Ramos (cell line): ENCODE measurements around the gene PRR16.

Experiments used
- in situ Hi-C: fragments of 300-500 bp; cut with MboI; formaldehyde crosslinking; loops from one replicate; pipeline ENCODE4 v1.14.3; 2022; ENCODE audit warnings: low sequenced_read_pairs; ENCODE audit not compliant: unreplicated experiment

The PRR16 gene

DNA sequence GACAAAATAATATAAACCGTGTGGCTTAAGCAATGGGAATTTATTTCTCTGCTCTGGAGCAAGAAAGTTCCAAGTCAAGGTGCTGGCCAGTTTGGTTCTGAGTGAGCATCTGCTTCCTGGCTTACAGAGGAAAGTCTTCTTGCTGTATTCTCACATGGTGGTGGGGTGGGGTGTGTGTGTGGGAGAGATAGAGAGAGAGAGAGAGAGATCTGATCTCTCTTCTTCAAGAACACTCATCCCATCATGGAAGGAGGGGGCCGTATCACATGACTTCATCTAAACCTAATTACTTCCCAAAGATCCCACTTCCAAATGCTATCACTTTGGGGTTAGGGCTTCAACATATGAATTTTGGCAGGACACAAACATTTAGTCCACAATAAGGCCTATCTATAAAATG is 91.2 kb downstream of the PRR16 start:
- in situ Hi-C loops, result no loop called here

DNA sequence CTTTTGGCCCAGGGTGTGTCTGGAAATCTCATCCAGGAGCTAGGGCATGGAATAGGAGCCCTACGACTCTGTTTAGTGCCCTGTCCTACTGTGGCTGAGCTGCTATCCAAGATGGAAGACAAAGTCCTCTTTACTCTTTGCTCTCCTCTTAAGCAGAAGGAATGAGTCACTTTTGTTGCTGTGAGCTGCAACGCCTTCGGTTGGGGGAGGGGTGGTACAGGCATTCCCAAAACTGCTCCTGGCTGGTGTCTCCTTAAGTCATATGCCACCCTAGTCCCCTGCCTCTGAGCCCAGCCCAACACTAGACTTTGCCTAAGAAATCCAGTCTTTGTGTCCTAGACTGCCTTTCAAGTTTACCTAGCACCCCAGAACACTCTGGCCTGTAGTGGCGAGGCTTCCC is 99.9 kb downstream of the PRR16 start:
- in situ Hi-C loops, result no loop called here

DNA sequence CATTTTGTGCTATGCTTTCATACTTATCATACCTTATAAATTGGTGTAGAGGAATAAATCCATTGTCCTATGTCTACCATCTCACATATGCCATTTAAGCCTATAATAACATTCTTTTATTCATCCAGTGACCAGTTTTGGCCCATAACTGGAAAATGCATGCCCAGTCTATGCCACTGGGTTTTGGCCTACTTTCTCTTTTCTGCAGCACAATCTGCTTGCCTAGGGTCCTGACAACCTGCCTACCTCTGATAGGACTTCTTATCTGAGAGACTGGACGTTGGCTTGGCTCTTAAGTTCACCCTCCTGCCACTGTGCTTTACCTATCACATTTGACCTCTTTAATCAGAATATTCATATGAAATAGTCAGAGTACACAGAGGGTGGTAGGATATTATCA is 103.0 kb downstream of the PRR16 start:
- in situ Hi-C loops, result no loop called here

DNA sequence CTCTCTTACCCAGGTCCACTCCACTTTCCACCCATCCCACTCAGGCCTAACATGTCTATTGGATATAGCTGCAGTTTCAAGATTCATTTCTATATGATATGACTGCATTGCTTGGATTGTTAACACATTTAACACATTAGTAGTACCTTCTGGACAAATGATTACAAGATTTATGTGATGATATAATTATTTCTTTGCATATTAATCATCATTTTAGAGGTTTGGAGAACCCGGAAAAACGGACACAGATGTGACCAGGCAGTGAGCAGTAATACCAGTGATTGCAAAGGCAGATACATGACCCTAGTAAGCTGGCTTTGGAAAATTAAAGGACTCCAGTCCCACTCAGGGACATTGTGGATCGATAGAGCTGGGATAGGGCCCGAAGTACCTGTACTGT is 103.8 kb downstream of the PRR16 start:
- in situ Hi-C loops, result no loop called here

DNA sequence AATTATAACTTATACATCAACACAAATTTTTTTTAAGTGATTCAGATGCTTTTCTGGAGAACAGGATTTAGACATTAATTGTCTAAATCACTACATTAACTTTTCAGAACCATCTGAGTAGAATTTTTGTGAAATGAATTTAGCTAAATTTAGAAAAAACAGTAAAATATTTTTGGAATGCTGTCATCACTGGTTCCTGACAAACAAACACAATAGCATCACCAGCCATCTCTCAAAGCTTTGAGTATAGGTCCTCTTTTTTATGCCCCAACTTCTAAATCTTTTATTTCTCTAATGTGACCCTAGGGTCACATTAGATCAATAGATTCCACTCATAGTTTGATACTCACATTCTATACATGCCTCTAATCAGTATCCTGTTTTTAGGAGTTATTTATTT is 104.6 kb downstream of the PRR16 start:
- in situ Hi-C loops, result no loop called here

DNA sequence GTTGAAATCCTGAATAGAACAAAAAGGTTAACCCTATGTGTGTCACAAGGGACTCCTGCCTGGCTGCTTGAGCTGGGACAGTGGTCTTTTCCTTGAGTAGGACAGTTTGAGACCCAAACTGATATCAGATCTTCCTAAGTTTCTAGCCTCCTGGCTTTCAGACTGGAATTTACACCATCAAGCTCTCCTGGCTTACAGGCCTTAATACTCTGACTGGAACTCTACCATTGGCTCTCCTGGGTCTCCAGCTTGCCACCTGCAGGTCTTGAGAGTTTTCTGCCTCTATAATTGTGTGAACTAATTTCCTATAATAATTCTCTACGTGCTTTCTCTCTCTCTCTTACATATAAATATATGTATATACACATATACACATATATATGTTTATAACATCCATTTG is 112.5 kb downstream of the PRR16 start:
- in situ Hi-C loops, result no loop called here

DNA sequence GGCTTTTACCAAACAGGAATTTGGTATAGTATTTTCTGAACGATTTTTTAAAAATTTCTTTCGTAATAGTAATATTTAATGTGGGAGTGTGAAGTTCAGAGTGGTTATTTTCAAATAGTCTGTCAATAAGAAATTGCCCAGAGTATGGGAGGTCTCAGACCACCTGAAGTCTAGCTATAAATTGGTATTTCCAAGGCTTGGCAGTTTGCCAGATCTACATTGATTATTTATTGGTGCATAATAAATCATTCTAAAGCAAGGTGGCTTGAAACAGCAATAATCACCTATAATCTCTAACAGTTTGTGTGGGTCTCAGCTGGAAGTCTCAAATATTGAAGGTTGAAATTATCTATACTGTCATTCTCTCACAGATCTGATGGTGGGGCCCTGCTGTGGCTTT is 118.5 kb downstream of the PRR16 start:
- in situ Hi-C loops, result no loop called here

DNA sequence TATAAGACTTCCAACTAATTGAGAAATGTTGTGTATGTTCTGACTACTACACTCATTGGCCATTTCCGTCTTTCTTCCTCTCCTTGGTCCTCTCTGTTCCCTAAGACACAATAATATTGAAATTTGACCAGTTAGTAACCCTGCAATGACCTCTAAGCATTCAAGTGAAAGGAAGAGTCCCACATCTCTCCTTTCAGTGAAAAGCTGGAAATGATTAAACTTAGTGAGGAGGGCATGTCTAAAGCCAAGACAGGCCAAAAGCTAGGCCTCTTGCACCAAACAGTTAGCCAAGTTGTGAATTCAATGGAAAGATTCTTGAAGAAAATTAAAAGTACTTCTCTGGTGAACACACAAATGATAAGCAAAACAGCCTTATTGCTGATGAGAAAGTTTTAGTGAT is 122.5 kb downstream of the PRR16 start:
- in situ Hi-C loops, result no loop called here

DNA sequence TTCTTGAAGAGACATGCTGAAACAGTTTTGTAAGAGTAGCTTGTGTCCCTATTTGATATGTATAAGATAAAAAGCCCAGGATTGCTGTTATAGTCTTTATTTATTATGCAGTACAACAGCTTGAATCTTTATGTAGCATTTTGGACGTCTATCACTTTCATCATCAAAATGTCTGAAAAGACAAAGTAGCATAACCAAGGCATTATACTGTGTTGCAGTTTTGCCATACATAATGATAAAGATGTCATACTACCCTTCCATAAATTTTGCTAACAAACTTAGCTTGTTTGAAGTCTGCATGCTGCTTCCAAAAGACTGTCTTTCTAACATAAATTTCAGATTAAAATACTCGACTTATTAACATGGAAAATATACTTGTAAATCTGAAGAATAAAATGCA is 127.8 kb downstream of the PRR16 start:
- in situ Hi-C loops, result no loop called here

DNA sequence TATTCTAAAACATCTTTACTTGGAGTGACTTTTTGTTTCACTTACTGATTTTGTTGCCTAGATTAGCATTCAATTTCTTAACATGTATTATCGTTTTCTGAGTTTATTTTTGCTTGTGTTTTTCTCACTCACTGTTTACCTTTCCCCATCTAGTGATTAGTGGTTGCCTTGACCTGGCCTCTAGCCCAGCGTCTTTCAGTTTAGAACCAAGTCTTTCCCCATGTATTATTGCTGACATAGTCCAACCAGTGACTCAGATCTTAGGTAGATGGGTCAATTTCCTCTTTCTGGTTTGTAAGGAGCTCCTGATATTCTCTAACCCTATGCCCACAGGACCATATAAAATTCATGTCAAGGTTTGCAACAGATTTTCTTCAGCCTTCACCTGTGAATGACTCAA is 135.5 kb downstream of the PRR16 start:
- in situ Hi-C loops, result no loop called here

DNA sequence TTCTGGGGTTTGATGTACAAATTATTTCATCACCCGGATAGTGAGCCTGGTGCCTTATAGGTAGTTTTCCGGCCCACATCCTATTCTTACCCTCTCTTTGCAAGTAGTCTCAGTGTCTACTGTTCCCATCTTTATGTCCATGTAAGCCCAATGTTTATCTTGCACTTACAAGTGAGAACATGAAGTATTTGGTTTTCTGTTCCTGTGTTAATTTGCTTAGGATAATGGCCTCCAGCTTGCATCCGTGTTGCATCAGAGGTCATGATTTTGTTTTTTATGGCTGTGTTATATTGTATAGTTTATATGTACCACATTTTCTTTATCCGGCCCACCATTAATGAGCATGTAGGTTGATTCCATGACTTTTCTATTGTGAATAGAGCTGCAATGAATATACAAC is 136.5 kb downstream of the PRR16 start:
- in situ Hi-C loops, result no loop called here

DNA sequence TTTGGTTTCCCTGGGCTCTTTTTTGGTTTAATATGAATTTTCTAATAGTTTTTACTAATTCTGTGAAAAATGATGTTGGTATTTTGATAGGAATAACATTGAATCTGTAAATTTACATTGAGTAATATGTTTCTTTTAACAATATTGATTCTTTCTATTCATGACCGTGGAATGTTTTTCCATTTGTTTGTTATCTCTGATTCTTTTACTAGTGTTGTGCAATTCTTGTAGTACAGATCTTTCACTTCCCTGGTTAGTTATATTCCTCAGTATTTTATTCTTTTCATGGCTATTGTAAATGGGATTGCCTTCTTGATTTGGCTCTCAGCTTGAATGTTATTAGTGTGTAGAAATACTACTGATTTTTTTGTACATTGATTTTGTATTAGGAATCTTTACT is 137.9 kb downstream of the PRR16 start:
- in situ Hi-C loops, result no loop called here

DNA sequence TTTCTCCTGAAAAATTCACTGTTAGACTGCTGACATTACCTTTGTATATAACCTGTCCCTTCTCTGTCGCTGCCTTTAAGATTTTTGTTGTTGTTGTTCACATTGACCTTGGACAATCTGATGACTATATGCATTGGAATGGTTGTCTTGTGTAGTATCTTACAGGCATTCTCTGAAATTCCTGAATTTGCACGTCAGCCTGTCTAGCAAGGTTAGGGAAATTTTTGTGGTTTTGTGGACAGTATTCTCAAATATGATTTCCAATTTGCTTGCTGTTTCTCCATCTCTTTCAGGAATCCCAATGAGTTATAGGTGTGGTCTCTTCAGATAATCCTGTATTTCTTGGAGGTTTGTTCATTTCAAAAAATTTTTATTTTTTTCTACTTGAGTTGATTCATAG is 140.8 kb downstream of the PRR16 start:
- in situ Hi-C loops, result no loop called here

DNA sequence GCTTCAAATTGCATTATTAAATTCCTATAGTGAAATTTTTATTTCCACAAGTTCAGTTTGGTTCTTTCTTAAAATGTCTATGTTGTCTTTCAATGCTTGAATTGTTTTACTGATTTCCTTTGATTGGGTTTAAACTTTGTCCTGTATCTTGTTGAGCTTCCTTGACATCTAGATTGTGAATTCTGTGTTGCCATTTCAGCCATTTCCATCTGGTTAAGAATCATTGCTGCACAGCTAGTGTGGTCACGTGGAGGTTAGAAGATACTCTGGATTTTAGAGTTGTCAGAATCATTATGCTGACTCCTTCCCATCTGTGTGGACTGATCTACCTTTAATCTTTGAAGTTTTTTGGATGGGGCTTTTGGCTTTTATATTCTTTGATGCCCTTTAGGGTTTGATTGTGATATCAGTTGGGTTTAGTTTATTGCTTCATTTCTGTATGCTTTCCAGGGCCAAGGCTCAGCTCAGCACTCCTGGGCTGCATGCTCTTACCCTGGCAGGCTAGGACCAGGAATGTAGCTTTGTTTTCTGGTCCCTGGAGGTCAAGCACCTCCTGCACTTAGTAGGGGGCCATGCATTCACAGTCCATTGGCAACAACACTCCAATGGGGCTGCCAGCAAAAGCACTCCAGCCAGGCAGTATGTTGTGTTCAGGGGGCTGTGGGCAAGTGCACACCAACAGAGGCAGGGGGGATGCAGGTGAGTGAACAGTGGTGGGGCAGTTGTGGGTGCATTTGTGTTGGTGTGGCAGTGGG is 141.4 kb downstream of the PRR16 start:
- in situ Hi-C loops, result no loop called here

DNA sequence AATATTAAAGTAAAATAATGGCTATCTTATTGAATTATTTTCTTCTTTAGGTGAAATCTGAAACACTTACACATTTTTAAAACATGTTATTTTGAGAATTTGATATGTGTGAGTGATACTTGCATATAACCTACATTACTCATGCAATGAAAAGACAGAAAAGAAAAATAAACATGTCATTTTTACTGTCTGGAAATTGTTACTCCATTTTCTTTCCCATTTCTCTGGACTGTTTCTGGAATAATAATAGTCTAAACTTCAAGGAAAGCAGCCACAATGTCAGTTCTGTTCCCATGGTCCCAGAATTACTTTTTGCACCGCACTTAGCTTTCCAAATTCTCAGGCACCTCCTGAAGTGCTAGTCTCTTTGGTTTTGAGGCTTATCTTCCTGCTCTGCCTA is 145.5 kb downstream of the PRR16 start:
- in situ Hi-C loops, result no loop called here

DNA sequence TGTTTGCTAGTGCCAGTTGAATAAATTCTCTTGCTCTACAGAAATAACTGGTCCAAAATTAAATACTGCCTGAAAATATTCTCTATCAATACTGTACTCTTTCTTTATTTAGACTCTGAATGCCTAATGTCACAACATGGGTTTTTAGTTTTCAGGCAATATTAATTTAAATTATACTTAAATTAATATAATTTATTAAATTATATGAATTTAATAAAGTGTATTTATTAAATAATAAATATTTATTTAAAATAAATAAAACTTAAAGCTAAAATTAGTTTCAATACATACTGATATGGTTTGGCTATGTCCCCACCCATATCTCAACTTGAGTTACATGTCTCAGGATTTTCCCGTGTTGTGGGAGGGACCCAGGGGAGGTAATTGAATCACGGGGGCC is 146.0 kb downstream of the PRR16 start:
- in situ Hi-C loops, result no loop called here

DNA sequence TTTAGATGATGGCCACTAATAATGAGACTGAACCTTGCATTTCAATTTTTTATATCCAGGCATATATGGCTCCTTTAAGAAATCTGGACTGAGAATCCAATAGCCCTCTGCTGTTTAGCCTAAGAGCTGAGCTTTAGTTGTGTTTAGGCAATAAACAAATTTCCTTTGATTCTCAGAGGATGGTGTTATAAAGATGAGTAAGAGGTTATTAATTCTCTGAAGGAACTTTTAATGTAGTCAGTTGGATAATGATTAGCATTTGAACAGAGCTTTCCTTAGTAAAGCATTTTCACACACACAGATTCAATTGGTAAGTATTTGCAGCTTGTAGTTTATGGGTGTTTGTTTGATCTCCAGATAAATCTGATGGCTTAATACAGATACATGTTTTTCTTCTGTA is 149.6 kb downstream of the PRR16 start:
- in situ Hi-C loops, result no loop called here

DNA sequence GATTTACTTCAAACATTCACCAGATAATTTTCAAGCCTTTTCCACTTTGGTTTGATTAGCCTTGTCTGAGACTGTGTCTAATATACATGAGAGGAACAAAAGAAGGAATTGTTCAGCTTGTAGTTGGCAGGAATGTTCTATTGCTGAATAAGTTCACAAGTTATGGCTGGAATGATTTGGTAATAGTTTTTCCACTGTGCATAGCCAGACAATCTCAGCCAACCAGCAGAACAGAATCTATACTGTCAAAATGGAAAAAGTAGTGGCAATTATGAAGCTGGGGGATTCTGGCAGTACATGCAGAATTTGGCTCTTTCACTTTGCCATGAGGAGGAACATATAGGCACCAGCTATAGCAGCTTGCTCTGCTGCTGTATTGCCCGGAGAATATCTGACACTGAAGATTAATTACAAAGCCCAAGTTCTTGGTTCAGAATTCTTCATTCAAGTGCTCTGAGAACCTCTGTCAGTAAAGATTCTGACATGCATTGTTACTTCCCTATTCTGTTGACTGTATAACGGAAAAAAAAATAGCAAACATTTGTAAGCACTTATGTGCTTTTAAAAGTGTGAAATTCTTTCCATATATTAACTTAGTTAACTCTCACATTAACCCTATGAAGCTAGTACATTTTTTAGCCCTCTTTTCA is 150.6 kb downstream of the PRR16 start:
- in situ Hi-C loops, result no loop called here

DNA sequence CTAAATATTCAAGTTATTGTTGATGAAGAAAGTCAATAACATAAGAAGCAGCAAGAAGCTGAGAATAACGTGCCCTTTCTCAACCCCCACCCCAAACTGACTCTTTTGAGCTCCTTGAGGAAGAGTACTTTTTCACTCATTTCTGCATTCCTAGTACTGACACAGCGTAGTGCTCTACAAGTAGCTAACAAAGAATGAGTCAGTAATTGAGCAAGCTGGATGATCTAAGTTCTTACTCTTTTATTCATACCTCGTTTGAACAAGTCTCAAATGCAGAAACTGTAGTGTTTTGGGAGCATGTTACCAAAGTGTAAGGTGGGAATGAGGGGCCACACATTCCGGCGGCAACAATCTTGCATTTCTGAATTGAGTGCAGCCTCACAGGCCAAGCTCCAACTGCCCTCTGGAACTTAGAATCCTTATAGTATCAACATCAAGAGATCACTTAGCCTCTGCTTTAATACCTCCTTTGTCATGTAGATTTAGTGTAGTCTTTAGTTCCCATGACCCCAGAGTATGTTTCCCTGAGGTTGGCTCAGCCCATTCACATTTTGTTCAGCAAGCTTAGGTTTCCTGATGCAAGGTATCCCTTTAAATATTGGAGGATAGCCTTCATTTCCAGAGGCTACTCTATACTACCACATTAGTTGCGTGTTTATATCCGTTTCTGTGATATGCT is 152.0 kb downstream of the PRR16 start:
- in situ Hi-C loops, result no loop called here

DNA sequence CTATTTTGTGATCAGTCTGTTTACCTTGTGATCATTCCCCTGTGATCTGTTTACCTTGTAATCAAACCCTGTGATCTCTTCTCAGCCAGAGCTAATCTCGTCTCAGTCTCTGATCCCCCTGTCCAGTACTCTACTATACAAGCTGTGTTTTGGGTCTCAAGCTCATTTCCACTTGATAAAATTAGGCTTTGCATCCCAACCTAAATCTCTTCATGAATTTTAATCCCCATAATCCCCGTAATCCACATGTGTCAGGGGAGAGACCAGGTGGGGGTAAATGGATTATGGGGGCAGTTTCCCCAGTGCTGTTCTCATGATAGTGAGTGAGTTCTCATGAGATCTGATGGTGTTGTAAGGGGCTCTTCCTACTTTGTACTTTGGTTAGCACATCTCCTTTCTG is 157.2 kb downstream of the PRR16 start:
- in situ Hi-C loops, result no loop called here

DNA sequence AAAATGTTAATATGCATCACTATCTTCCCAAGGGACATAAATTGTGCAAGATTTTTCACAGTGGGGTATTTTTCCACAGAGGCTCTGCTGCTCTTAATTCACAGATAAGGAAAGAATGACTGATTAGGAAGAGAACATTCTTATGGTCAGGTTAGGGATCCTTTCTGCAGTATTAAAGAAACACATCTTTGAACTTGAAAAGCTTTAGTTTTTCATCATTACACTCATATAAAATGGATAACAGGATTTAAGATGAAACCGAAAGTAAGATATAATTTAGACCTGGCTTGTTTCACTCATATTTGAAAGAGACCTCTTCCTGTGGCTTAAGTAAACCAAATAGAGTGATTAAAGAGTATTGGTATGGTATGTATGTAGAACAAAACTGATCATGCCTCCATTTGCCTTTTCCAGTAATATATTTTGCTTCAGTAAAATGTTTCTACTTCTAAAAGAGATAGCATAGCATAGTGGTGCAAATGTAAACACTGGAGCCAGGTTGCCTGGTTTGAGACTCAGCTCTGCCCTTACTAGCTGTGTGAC is 160.0 kb downstream of the PRR16 start:
- in situ Hi-C loops, result no loop called here
